ENCODE results near the gene OR52A1.
A peak's percentile ranks its signal among the peaks of the same experiment; 100 is the strongest.

The OR52A1 gene

DNA sequence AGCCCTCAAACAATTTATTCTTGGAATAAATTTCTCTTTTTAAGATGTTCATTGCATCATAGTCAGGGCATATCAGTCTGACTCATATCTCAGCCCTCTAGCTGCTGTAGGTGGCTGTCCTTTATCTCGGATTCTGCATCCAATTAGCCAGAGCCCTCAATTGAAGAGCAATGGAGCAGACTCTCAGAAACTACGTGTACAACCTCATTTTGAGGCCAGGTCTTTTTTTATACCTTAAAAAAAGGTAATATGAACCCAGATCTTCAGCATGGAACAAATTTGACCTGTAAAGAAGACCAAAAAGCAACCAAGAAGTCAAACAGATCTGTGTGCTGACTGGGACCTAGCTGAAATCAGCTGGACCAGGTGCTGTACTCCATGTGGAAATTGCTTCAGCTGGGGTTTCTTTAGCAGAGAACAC lies 25.1 kb downstream of the OR52A1 start:
- H3K27ac ChIP-seq (replicated peaks; ENCODE audit: low read length) = no peak overlapping the region
- no peak overlapping the region for H2BK12ac ChIP-seq (ENCODE audit: low read length)
- H3K79me1 ChIP-seq (ENCODE audit: low read depth, low read length) = no peaks in the 10 kb centered on the region
- H2BK5ac ChIP-seq (ENCODE audit: low read length) = no peak overlapping the region
- no peak overlapping the region for H2AK5ac ChIP-seq (ENCODE audit: low read depth, low read length)
- H3K4me3 ChIP-seq (ENCODE audit: low read length in 2 of 2) = no peak overlapping the region
- no peak overlapping the region for H3K9ac ChIP-seq (ENCODE audit: low read depth, low read length, poor library complexity)
- no peaks in the 10 kb centered on the region for H3K9me3 ChIP-seq (replicated peaks in 1 of 2; ENCODE audit: control insufficient read depth in 2 of 2, insufficient read depth in 1 of 2, low read depth in 1 of 2, low read length in 2 of 2)
- H2BK15ac ChIP-seq (ENCODE audit: low read length) = no peak overlapping the region
- H3K4me2 ChIP-seq (ENCODE audit: insufficient read depth, low read length, poor library complexity, severe bottlenecking) = no peak overlapping the region
- no peak overlapping the region for H3K23ac ChIP-seq (ENCODE audit: low read depth, low read length, poor library complexity)
- no peak for DNase-seq (ENCODE audit: low spot score)
- H4K8ac ChIP-seq (ENCODE audit: low read depth, low read length) = no peak overlapping the region
- H3K18ac ChIP-seq (ENCODE audit: low read length) = no peak overlapping the region
- no peak overlapping the region for H3K14ac ChIP-seq (ENCODE audit: low read length)
- no peak overlapping the region for H2BK120ac ChIP-seq (ENCODE audit: low read depth, low read length)
- no peaks in the 10 kb centered on the region for H3K4me1 ChIP-seq (ENCODE audit: control insufficient read depth in 2 of 2, insufficient read depth in 1 of 2, low read depth in 1 of 2, low read length in 2 of 2)
- WGBS, 2 donors (ENCODE audit: extremely low coverage in 2 of 2, insufficient read length in 2 of 2, insufficient replicate concordance in 1 of 2) = no CpG with 5 or more reads among the region's 2 CpGs
- H2AFZ ChIP-seq (ENCODE audit: low read length) = no peak overlapping the region
- H4K91ac ChIP-seq (ENCODE audit: low read depth, low read length, poor library complexity) = no peak overlapping the region
- H3K27me3 ChIP-seq (ENCODE audit: control insufficient read depth in 3 of 3, insufficient read depth in 3 of 3, low read depth in 1 of 3, low read length in 3 of 3) = no peaks in the 10 kb centered on the region
- no peak overlapping the region for H3K4ac ChIP-seq (ENCODE audit: low read length)
- H3K36me3 ChIP-seq (replicated peaks in 1 of 2; ENCODE audit: control insufficient read depth in 2 of 2, insufficient read depth in 2 of 2, low read length in 2 of 2) = no peaks in the 10 kb centered on the region

DNA sequence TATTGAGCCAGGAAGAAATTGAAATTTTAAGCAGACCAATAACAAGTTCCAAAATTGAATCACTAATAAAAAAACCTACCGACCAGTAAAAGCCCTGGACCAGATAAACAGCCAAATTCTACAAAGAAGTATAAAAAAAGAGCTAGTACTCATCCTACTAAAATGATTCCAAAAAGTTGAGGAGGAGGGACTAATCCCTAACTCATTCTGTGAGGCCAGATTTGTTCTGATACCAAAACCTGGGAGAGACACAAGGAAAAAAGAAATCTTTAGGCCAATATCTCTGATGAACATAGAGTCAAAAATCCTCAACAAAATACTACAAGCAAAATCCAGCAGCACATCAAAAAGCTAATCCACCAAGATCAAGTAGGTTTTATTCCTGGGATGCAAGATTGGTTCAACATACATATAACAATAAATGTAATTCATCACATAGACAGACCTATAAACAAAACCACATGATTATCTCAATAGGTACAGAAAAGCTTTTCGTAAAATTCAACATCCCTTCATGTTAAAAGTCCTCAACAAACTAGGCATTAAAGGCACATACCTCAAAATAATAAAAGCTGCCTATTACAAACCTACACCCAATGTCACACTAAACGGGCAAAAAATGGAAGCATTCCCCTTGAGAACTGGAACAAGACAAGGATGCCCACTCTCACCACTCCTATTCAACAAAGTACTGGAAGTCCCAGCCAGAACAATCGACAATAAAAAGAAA lies 29.5 kb downstream of the OR52A1 start:
- no peak overlapping the region for H2BK15ac ChIP-seq (ENCODE audit: low read length)
- no CpG with 5 or more reads among the region's 4 CpGs for WGBS, 2 donors (ENCODE audit: extremely low coverage in 2 of 2, insufficient read length in 2 of 2, insufficient replicate concordance in 1 of 2)
- H3K18ac ChIP-seq (ENCODE audit: low read length) = no peak overlapping the region
- no peak overlapping the region for H3K4ac ChIP-seq (ENCODE audit: low read length)
- H3K36me3 ChIP-seq (replicated peaks in 1 of 2; ENCODE audit: control insufficient read depth in 2 of 2, insufficient read depth in 2 of 2, low read length in 2 of 2) = no peaks in the 10 kb centered on the region
- H2AK5ac ChIP-seq (ENCODE audit: low read depth, low read length) = no peak overlapping the region
- no peak overlapping the region for H4K8ac ChIP-seq (ENCODE audit: low read depth, low read length)
- no peaks in the 10 kb centered on the region for H3K27me3 ChIP-seq (ENCODE audit: control insufficient read depth in 3 of 3, insufficient read depth in 3 of 3, low read depth in 1 of 3, low read length in 3 of 3)
- no peaks in the 10 kb centered on the region for H3K4me1 ChIP-seq (ENCODE audit: control insufficient read depth in 2 of 2, insufficient read depth in 1 of 2, low read depth in 1 of 2, low read length in 2 of 2)
- no peaks in the 10 kb centered on the region for H3K9me3 ChIP-seq (replicated peaks in 1 of 2; ENCODE audit: control insufficient read depth in 2 of 2, insufficient read depth in 1 of 2, low read depth in 1 of 2, low read length in 2 of 2)
- no peaks in the 10 kb centered on the region for H3K79me1 ChIP-seq (ENCODE audit: low read depth, low read length)
- no peak overlapping the region for H3K23ac ChIP-seq (ENCODE audit: low read depth, low read length, poor library complexity)
- H3K9ac ChIP-seq (ENCODE audit: low read depth, low read length, poor library complexity) = no peak overlapping the region
- no peak overlapping the region for H3K14ac ChIP-seq (ENCODE audit: low read length)
- H3K27ac ChIP-seq (replicated peaks; ENCODE audit: low read length) = no peak overlapping the region
- no peak overlapping the region for H4K91ac ChIP-seq (ENCODE audit: low read depth, low read length, poor library complexity)
- no peak overlapping the region for H2BK12ac ChIP-seq (ENCODE audit: low read length)
- H2BK120ac ChIP-seq (ENCODE audit: low read depth, low read length) = no peak overlapping the region
- no peak overlapping the region for H3K4me2 ChIP-seq (ENCODE audit: insufficient read depth, low read length, poor library complexity, severe bottlenecking)
- H3K4me3 ChIP-seq (ENCODE audit: low read length in 2 of 2) = no peak overlapping the region
- no peak overlapping the region for H2AFZ ChIP-seq (ENCODE audit: low read length)
- H2BK5ac ChIP-seq (ENCODE audit: low read length) = no peak overlapping the region
- no peak for DNase-seq (ENCODE audit: low spot score)

DNA sequence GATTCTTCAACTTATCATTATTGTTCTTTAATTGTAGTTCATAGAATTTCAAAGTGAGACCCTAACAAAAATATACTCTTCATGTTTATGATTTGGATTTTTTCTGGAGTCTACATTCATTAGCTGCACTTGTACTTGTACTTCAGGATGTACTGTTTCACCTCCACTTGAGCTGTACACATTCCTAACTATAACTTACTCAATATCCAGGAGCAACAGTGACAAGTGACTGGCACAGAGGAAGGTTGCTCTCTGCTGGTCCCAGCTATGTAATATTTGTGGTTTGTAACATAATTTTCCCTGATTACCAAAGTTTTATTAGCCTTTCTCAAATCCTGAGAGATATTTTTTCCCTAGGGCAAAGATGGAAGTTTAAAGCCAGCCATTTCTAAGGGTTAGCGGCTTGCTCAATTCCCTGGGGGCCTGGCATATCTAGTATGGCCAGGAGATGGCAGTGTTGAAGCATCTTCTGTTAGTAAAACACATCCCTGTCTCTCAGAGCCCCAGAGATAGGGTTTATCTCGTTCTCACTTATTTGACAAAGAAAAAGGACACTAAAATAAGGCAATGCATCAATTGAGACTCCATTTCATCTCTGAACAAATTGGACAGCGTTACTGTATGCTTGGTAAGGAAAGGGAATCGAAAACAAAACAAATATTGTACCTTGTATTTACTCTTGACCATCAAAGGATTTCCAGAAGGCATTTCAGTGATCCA lies 30.6 kb downstream of the OR52A1 start:
- Histone ChIP-seq H4K91ac (ENCODE audit: low read depth, low read length, poor library complexity) (no peak overlapping the region), H3K27me3 (ENCODE audit: control insufficient read depth in 3 of 3, insufficient read depth in 3 of 3, low read depth in 1 of 3, low read length in 3 of 3) (no peaks in the 10 kb centered on the region), H2AK5ac (ENCODE audit: low read depth, low read length) (no peak overlapping the region), H3K27ac (replicated peaks; ENCODE audit: low read length) (no peak overlapping the region), H3K4me1 (ENCODE audit: control insufficient read depth in 2 of 2, insufficient read depth in 1 of 2, low read depth in 1 of 2, low read length in 2 of 2) (no peaks in the 10 kb centered on the region), H4K8ac (ENCODE audit: low read depth, low read length) (no peak overlapping the region), H2BK15ac (ENCODE audit: low read length) (no peak overlapping the region), H3K23ac (ENCODE audit: low read depth, low read length, poor library complexity) (no peak overlapping the region), H3K4ac (ENCODE audit: low read length) (no peak overlapping the region), H2BK12ac (ENCODE audit: low read length) (no peak overlapping the region), H3K14ac (ENCODE audit: low read length) (no peak overlapping the region), H3K79me1 (ENCODE audit: low read depth, low read length) (no peaks in the 10 kb centered on the region), H3K18ac (ENCODE audit: low read length) (no peak overlapping the region), H3K4me3 (ENCODE audit: low read length in 2 of 2) (no peak overlapping the region), H2BK5ac (ENCODE audit: low read length) (no peak overlapping the region), H3K36me3 (replicated peaks in 1 of 2; ENCODE audit: control insufficient read depth in 2 of 2, insufficient read depth in 2 of 2, low read length in 2 of 2) (no peaks in the 10 kb centered on the region), H3K9me3 (replicated peaks in 1 of 2; ENCODE audit: control insufficient read depth in 2 of 2, insufficient read depth in 1 of 2, low read depth in 1 of 2, low read length in 2 of 2) (no peaks in the 10 kb centered on the region), H3K4me2 (ENCODE audit: insufficient read depth, low read length, poor library complexity, severe bottlenecking) (no peak overlapping the region), H2BK120ac (ENCODE audit: low read depth, low read length) (no peak overlapping the region), H2AFZ (ENCODE audit: low read length) (no peak overlapping the region), H3K9ac (ENCODE audit: low read depth, low read length, poor library complexity) (no peak overlapping the region)
- WGBS, 2 donors (ENCODE audit: extremely low coverage in 2 of 2, insufficient read length in 2 of 2, insufficient replicate concordance in 1 of 2) = no CpG with 5 or more reads among the region's 4 CpGs
- DNase-seq (ENCODE audit: low spot score) = peak; percentile 68

DNA sequence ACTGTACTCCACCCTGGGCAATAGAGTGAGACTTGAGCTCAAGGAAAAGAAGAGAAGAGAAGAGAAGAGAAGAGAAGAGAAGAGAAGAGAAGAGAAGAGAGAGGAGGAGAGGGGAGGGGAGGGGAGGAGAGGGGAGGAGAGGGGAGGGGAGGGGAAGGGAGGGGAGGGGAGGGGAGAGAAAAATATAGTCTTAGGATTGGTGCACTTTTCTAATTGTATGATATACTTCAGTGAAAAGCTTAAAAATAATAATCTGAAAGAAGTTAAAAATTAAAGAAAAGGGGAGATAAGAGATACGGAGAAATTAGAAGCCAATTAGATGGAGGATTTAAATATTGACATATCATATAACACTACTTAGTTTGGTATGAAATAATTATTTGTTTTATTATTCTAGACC lies 35.7 kb downstream of the OR52A1 start:
- no peak overlapping the region for H3K23ac ChIP-seq (ENCODE audit: low read depth, low read length, poor library complexity)
- 90 to 100% methylated on average over 1 of the region's 1 CpG for WGBS, 2 donors (ENCODE audit: extremely low coverage in 2 of 2, insufficient read length in 2 of 2, insufficient replicate concordance in 1 of 2)

More for the DNA sequence above, 35.7 kb downstream of the OR52A1 start:
- Histone ChIP-seq H2AK5ac (ENCODE audit: low read depth, low read length) (no peak overlapping the region), H3K79me1 (ENCODE audit: low read depth, low read length) (no peaks in the 10 kb centered on the region), H2AFZ (ENCODE audit: low read length) (no peak overlapping the region), H3K9me3 (replicated peaks in 1 of 2; ENCODE audit: control insufficient read depth in 2 of 2, insufficient read depth in 1 of 2, low read depth in 1 of 2, low read length in 2 of 2) (no peaks in the 10 kb centered on the region), H2BK5ac (ENCODE audit: low read length) (no peak overlapping the region), H3K9ac (ENCODE audit: low read depth, low read length, poor library complexity) (no peak overlapping the region), H4K91ac (ENCODE audit: low read depth, low read length, poor library complexity) (no peak overlapping the region), H3K27ac (replicated peaks; ENCODE audit: low read length) (no peak overlapping the region), H3K4me3 (ENCODE audit: low read length in 2 of 2) (no peak overlapping the region), H4K8ac (ENCODE audit: low read depth, low read length) (no peak overlapping the region), H3K27me3 (ENCODE audit: control insufficient read depth in 3 of 3, insufficient read depth in 3 of 3, low read depth in 1 of 3, low read length in 3 of 3) (no peaks in the 10 kb centered on the region), H2BK120ac (ENCODE audit: low read depth, low read length) (no peak overlapping the region), H3K14ac (ENCODE audit: low read length) (no peak overlapping the region), H3K4me2 (ENCODE audit: insufficient read depth, low read length, poor library complexity, severe bottlenecking) (no peak overlapping the region), H2BK15ac (ENCODE audit: low read length) (no peak overlapping the region), H3K18ac (ENCODE audit: low read length) (no peak overlapping the region), H3K36me3 (replicated peaks in 1 of 2; ENCODE audit: control insufficient read depth in 2 of 2, insufficient read depth in 2 of 2, low read length in 2 of 2) (no peaks in the 10 kb centered on the region), H3K4me1 (ENCODE audit: control insufficient read depth in 2 of 2, insufficient read depth in 1 of 2, low read depth in 1 of 2, low read length in 2 of 2) (no peaks in the 10 kb centered on the region), H2BK12ac (ENCODE audit: low read length) (no peak overlapping the region), H3K4ac (ENCODE audit: low read length) (no peak overlapping the region)
- no peak for DNase-seq (ENCODE audit: low spot score)

All from neuronal stem cell (in vitro differentiated cells).